HEK293 (cell line): Measurements from ENCODE around the gene HES3.

ENCODE experiments used
- KLF1 ChIP-seq: fragments of 450-650 bp; formaldehyde crosslinking; IDR thresholded peaks from 2 replicates; pipeline ENCODE4 v1.5.1; 2016; ENCODE audit warnings: missing biosample characterization, missing genetic modification characterization
- SETDB1 ChIP-seq: IDR thresholded peaks from one replicate; pipeline ENCODE4 v1.6.1; 2017; ENCODE audit warnings: mild to moderate bottlenecking, low read length, moderate library complexity, mixed read lengths; ENCODE audit not compliant: insufficient read length

- TF ChIP-seq KLF1 (no peak), SETDB1 (no peak)
Observed at GRCh38 chr1:6268415-6268814, 24.4 kb downstream of the HES3 start.
